Middle frontal gyrus (tissue), 1 donor: Measurements from ENCODE around the gene TARBP2.

Experiments
- DNase-seq: peaks from one replicate; pipeline ENCODE4 v3.0.0-alpha.2; 2015; ENCODE audit warnings: low spot score; ENCODE audit errors: extremely low spot score

TARBP2 gene, protein sequence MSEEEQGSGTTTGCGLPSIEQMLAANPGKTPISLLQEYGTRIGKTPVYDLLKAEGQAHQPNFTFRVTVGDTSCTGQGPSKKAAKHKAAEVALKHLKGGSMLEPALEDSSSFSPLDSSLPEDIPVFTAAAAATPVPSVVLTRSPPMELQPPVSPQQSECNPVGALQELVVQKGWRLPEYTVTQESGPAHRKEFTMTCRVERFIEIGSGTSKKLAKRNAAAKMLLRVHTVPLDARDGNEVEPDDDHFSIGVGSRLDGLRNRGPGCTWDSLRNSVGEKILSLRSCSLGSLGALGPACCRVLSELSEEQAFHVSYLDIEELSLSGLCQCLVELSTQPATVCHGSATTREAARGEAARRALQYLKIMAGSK

DNA sequence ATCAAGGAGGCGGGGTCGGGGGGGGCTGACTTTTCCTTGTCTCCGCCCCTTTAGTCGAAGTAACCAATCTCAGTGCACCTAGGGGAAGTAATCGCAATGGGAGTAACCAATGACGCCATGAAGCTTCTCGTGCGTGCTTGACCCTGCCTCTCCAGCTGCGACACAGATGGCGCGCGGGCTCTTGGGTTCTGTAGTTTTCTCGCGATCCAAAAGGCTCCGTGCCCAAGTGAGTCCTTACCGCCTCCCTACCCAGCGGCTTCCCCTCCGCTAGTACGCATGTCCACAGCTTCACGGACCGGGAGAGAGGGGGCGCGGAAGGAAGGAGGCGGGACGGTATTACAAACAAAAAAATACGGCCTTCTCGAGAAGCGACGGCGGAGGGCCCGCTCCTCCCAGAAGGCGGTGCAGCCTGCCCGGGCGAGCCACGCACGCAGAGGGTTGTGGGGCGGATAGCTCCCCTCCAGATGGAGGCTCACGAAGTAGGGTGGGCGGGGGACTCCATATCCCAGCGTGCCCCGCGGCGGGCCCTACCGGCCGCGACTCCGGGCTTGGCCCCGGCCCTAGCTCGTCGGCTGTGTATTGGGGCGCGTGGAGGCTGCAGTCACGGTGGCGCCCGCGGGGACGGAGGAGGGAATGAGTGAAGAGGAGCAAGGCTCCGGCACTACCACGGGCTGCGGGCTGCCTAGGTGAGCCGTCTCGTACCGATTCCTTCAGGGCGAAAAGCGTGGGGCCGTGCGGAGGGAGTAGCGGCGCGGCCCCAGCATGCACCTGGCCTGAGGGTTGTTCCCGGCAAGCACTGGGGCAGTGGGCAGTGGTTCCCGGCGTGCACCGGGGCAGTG lies at the start of gene TARBP2:
TARBP2 (plus strand) TSS at position 508 of the 839 bp plus-strand sequence; CDS start at position 634, 126 bp downstream.
- peak; percentile 99 for DNase-seq

- DNase-seq = peak; percentile 100
Observed at GRCh38 chr12:53451661-53452158, 49.4 kb upstream of the TARBP2 start, which contains the start of gene PCBP2. TSS of gene PCBP2 (plus strand) at chr12:53452102. CDS start at chr12:53454801, 2,699 bp downstream.

DNA sequence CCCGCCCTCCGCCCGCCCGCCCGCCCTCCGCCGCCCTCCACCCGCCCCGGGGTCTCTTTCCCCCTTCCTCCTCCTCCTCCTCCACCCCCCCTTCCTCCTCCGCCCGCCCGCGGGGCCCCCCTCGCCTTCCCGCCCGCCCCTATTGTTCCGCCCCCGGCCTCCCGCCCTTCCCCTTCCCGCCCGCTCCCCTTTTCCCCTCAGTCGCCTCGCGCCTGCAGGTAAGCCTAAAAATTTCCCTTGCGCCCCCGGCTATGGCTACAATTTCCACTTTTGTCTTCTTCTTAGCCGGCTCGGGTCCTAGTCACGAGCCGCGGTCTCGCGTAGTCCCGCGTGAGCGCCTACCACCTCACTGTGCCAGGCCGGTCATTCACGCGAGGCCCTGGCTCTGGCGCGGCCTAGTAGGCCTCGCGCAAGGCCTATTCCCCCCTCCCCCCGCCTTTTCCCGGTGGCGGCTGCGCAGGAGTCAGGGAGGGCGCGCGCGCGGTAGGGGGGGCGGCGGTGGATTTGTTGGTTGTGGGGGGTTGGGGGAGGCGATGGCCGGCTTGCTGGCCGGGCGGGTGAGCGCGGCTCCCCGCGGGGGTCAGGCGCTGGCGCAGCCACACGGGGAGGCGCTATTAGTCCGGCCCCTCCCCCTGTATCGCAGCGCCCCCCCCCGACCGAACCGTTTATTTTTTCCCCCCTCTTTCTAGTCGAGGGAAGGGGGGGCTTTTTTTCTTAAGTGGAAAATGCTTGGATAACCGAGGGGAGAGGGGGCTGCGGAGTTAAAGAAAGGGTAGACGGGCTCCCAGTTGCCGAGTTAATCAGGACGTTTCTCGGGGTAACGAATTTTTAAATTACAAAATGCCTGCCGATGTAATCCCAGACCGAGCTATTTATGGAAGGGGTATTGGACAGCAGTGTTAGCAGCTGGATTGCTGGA lies 48.7 kb upstream of the TARBP2 start:
- peak; percentile 40 for DNase-seq

- DNase-seq = no peak
Observed at GRCh38 chr12:53453953-53454640, 47.0 kb upstream of the TARBP2 start.

GRCh38 chr12:53454707-53455106 lies 46.4 kb upstream of the TARBP2 start:
- no peak for DNase-seq

DNA sequence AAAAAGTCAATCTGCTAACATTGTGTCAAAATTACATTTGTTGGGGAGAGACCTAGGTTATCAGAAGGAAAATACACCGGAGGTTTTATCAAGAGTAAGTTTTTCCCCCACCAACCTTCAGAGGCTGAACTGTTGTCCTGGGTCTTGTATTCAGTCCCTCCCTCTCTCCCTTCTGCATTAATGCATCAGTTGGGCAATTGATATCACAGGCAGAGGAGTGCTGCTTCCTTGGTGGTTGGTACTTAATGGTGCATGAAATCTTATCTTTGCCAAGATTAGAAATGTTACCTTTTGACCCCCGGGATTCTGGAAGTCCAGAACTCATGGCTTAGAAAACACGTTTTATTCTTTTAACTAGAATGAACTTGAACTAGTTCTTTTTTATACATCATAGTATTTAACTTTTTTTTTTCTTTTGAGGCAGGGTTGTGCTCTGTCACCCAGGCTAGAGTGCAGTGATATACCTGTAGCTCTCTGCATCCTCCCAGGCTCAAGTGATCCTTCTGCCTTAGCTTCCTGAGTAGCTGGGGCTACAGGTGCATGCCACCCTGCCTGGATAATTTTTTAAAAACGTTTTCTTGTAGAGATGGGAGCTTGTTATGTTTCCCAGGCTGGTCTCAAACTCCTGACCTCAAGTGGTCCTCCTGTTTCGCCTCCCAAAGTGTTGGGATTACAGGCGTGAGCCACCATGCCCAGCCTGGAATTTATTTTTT lies 44.3 kb upstream of the TARBP2 start:
- DNase-seq = no peak

GRCh38 chr12:53459097-53459496 lies 42.0 kb upstream of the TARBP2 start:
- DNase-seq = no peak

GRCh38 chr12:53461059-53461458 lies 40.0 kb upstream of the TARBP2 start:
- no peak for DNase-seq

DNA sequence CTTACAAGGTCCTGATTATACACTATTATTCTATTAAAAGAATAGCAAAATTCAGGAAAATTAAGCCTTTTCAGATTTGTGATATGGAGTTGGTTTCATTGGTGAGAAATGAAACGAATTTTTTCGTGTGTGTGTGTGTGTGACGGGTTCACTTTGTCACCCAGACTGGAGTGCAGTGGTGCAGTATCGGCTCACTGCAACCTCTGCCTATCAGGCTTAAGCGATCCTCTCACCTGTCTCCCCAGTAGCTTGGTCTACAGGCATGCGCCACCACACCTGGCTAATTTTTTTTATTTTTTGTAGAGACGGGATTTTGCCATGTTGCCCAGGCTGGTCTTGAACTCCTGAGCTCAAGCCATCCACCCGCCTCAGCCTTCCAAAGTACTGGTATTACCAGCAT lies 39.5 kb upstream of the TARBP2 start:
- DNase-seq = no peak

DNA sequence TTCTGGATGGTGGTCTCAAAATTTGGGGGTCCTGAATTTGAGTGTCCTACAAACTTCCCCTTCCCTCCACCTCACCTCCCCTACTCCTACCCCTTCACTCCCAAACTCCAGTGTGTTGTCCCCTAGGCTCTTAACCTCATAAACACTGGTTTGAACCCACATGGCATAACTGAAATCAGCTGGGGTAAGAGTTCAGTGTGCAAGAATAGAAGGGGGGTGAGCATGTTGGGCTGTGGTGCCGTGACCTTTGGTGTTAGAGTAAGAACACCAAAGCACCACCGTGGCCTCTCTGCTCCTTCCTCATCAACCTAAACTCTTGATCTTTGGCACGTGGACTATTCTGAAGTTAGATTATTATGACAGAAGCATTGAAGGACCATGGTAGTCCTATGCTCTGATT lies 38.1 kb upstream of the TARBP2 start:
- no peak for DNase-seq

- DNase-seq = no peak
Observed at GRCh38 chr12:53463802-53464560, 37.1 kb upstream of the TARBP2 start.

DNA sequence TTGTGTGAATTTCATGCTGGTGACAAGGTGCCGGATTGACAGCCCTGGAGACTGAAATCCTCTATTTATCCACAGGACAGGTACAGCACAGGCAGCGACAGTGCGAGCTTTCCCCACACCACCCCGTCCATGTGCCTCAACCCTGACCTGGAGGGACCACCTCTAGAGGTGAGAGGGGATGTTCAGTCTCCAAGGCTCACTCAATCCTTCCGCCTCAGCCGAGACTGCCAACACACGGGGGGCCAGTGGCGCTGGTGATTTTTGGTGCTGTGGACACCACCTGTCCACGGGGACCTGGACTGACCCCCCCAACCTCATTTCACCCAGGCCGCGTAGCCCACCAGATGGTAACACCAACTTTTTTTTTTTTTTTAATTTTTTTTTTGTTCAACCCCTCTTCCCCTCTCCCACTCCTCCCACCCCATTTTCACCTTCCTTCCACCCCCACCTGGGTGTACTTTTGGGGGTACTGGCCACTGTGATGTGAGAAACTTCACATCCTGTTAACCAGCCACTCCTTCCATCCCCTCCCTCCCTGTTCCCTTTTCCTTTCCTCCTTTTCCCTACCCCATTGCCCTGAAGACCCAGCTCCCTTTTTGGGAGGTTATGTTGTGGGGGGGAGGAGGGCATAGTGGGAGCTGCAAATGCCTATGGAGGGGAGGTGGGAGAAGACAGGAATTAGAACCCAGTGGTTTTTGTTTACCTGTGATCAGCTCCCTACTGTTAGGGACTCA lies 36.2 kb upstream of the TARBP2 start:
- no peak for DNase-seq

- no peak for DNase-seq
Observed at GRCh38 chr12:53465679-53466078, 35.4 kb upstream of the TARBP2 start.

DNA sequence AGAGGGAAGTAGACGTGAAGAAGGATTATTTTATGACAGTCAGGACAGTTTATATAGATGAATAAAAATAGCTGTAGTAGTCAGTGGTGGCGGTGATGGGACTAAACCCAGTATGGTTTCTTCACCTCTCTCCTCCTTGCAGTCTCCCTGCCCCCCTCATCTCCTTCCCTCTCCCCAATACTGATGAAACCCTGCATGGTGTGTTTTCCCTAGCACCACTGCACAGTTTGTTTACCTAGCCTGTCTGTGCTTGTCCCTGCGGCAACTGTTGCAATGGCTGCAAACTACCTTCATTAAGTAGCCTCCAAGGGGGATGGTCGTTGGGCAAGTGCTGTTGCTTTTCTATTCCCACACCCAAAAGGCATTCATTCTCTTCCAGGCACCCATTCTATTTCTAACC lies 34.4 kb upstream of the TARBP2 start:
- no peak for DNase-seq

GRCh38 chr12:53467082-53467481 lies 34.0 kb upstream of the TARBP2 start:
- no peak for DNase-seq

DNA sequence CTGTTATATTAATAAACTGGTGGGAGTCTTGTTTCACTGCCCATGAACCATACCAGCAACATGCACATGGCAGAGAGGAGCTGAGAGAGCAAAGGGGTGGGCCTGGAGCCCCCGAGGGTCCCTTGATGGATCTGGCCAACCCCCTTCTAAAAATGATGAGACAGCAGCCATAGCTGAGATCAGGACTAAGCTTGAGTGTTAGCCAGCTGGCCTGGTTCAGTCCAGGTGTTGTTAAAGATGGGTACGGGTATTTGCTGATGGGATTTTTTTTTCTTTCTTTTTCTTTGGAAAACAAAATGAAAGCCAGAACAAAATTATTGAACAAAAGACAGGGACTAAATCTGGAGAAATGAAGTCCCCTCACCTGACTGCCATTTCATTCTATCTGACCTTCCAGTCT lies 33.2 kb upstream of the TARBP2 start:
- no peak for DNase-seq

- no peak for DNase-seq
Observed at GRCh38 chr12:53468282-53468681, 32.8 kb upstream of the TARBP2 start.

DNA sequence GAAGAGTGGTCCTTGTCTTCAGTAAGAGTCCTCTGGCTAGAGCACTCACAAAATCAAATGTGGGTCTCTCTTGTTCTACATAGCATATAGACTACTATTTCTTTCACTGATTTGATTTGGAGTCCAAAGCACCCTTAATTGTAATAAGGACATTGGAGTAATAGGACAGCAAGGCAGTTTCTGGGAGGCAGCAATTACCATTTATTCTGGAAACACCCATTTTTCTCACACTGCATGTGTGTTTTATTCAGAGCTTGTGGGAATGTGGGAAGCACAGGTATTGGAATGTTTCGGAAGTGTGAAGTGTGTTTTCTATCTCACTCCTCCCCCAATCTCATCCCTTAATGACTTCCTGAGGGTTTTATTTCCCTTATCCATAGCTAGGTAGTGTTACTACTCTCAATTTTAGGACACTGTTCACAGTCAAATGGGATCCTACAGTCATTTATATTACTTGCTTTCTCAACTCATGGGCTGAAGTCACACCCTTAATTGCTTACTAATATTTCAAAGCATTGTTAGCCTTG lies 29.0 kb upstream of the TARBP2 start:
- no peak for DNase-seq
